GM18951 (cell line): ENCODE data around the gene MROH8.
"Not testable (repeated sequence)": the region's sequence is repeated elsewhere in the genome, so short reads cannot be mapped to it uniquely, and the experiment has no call there.

Experiments
- POLR2A ChIP-seq: IDR thresholded peaks from 4 replicates; pipeline ENCODE4 v1.6.1; 2011; ENCODE audit warnings: mild to moderate bottlenecking; ENCODE audit not compliant: insufficient read length, insufficient read depth; ENCODE audit errors: extremely low read depth
- in situ Hi-C: fragments of 300-500 bp; cut with MboI; formaldehyde crosslinking; loops from one replicate; pipeline ENCODE4 v1.12.0; 2022; ENCODE audit warnings: low sequenced_read_pairs, mixed read lengths, inconsistent platforms; ENCODE audit not compliant: unreplicated experiment

Gene MROH8

GRCh38 chr20:37160683-37161082 is 18.7 kb downstream of the MROH8 start:
- no peak for TF ChIP-seq POLR2A
- in situ Hi-C loops = no loop called here

GRCh38 chr20:37158248-37158647 is 21.1 kb downstream of the MROH8 start:
- in situ Hi-C loops = no loop called here
- TF ChIP-seq POLR2A = no peak

DNA sequence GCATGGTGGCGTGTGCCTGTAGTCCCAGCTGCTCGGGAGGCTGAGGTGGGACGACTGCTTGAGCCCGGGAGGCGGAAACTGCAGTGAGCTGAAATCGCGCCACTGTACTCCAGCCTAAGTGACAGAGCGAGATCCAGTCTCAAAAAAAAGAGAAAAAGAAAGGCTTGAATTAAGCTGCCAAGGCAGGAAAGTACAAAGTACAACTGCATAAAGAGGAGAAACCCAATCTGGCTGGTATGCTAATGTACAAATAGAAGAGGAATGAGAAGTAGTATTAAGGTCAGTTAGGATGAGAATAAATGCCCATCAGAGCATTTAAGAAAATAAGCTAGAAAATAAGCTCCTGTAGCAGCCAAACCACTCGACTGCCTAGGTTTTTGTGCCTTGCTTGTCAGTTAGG is 23.4 kb downstream of the MROH8 start:
- no peak for TF ChIP-seq POLR2A
- in situ Hi-C loops = no loop called here

DNA sequence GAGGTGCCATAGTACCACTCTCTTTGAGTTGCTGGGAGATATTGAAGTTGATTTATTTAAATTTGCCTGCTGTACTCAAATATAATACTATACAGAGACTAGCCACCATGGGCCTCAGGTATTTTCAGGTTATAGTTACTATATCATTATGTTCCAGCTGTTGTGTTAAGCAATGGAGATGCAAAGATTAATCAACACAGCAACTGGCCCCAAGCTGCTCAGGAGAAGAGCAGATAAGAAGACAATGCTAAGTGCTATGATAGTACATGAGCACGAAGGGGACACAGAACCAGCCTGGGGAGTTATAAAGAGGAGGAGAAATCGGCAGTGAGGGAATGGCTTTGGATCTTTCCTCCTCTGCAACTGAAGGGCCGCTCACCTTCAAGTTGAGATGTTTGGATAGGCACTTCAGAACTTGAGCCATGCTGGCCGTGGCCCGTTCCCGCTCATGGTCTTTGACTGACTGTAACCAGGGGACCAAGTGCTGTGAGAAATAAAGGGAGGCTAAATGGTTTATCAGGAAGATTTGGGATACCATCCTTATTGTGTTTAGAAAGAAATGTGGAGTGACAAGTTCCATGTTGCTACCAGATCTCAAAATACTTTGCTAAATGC is 24.6 kb downstream of the MROH8 start:
- in situ Hi-C loops = no loop called here
- no peak for TF ChIP-seq POLR2A

DNA sequence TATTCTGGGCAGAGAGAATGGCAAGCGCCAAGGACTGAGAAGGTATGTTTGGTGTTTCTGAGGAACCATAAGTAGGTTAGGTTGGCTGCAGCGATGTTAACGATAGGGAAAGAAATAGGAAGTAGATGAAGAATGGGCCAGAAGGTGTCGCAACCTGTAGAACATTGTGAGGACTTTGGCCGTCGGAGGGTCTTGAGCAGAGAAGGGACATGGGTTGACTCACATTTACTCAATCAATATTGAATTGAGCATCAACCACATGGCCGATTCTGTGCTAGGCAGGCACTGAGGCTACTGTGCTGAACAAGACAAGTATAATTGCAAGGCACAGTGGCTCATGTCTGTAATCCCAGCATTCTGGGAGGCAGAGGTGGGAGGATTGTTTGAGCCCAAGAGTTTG is 27.1 kb downstream of the MROH8 start:
- no peak for TF ChIP-seq POLR2A
- in situ Hi-C loops = no loop called here

GRCh38 chr20:37151529-37151928 is 27.8 kb downstream of the MROH8 start:
- no peak for TF ChIP-seq POLR2A
- in situ Hi-C loops = no loop called here

- in situ Hi-C loops = not testable (repeated sequence)
Observed at GRCh38 chr20:37150864-37151263, 28.5 kb downstream of the MROH8 start.

- in situ Hi-C loops = no loop called here
- TF ChIP-seq POLR2A = no peak
Observed at GRCh38 chr20:37147250-37147649, 32.1 kb downstream of the MROH8 start.

GRCh38 chr20:37144856-37145404 is 34.4 kb downstream of the MROH8 start:
- in situ Hi-C loops = no loop called here
- no peak for TF ChIP-seq POLR2A

- in situ Hi-C loops = no loop called here
- TF ChIP-seq POLR2A = no peak
Observed at GRCh38 chr20:37142708-37143107, 36.6 kb downstream of the MROH8 start.

GRCh38 chr20:37137547-37137946 is 41.8 kb downstream of the MROH8 start:
- in situ Hi-C loops = no loop called here
- no peak for TF ChIP-seq POLR2A

DNA sequence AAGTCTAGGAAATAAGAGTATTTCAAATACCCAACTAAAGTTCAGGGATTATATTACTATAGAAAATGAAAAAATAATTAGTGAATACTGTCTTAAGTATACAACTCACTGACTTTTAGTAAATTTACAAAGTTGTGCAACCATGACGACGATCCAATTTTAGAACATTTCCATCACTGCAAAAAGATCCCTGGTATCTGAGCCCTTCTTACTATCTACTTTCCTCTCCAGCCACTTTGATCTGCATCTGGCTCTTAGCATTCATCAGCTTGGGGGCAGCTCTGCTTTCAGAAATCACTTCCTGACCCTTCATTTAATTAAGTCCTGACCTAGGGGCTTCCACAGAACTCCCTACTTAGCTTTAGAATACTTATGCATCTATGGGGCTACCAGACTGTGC is 45.4 kb downstream of the MROH8 start:
- in situ Hi-C loops = no loop called here
- no peak for TF ChIP-seq POLR2A

DNA sequence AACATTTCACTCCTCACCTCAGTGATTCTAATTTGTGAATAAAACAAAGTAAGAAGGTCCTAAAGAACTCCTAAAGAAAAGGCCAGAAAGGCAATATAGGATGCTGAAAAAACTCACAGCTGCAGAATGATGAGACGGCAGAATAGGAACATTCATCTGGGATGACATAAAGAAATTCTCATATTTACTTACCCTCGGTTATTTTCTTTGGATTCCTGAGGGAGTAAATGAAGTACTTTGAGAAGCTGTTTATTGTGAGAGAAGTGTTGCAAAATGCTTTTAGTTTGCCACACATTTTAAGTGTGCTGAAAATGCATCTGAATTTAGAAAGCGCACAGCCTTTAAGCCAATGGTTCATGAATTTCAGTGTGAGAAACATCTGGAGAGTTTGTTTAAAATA is 47.9 kb downstream of the MROH8 start:
- TF ChIP-seq POLR2A = no peak
- in situ Hi-C loops = no loop called here

- TF ChIP-seq POLR2A = no peak
Observed at GRCh38 chr20:37128803-37129202, 50.5 kb downstream of the MROH8 start.

GRCh38 chr20:37126290-37126689 is 53.1 kb downstream of the MROH8 start:
- in situ Hi-C loops = not testable (repeated sequence)

More at GRCh38 chr20:37128803-37129202, 50.5 kb downstream of the MROH8 start:
- in situ Hi-C loops = no loop called here
